ENCODE data around the gene PAFAH2.

Gene PAFAH2

DNA sequence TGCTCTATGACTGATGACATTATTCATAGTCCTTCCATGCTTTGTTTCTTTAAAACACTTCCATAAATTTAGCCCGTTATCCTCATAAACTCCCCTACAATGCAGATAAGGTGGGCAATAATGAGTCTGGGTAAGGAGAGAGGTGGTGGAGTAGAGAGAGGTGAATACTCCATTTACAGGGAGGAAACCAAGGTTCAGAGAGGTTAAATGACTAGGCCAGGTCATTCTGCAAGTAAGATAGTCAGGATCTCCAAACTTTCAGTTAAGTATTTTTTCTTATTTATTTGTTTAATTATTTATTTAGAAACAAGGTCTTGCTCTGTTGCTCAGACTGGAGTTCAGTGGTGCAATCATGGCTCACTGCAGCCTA lies 26.1 kb downstream of the PAFAH2 start:
- H3K4me3 ChIP-seq (ENCODE audit: low read depth in 1 of 2, low read length in 2 of 2), result no peak overlapping the region
- no peaks in the 10 kb centered on the region for H3K27me3 ChIP-seq (ENCODE audit: control insufficient read depth in 1 of 2, insufficient read depth in 2 of 2, low read length in 2 of 2)
- H3K27ac ChIP-seq (ENCODE audit: low read depth, low read length), result no peak overlapping the region
- H3K4me1 ChIP-seq (ENCODE audit: insufficient read depth, low read length), result peaks cover 4% of the 10 kb centered on the region
- peaks cover 39% of the 10 kb centered on the region for H3K36me3 ChIP-seq (ENCODE audit: insufficient read depth, low read length)
- no peak overlapping the region for H3K9ac ChIP-seq (ENCODE audit: low read length)
- no peaks in the 10 kb centered on the region for H3K9me3 ChIP-seq (ENCODE audit: low read length)

- Histone ChIP-seq H3K36me3 (ENCODE audit: insufficient read depth, low read length) (peaks cover 33% of the 10 kb centered on the region), H3K9me3 (ENCODE audit: low read length) (no peaks in the 10 kb centered on the region), H3K9ac (ENCODE audit: low read length) (no peak overlapping the region), H3K27me3 (ENCODE audit: control insufficient read depth in 1 of 2, insufficient read depth in 2 of 2, low read length in 2 of 2) (no peaks in the 10 kb centered on the region), H3K4me3 (ENCODE audit: low read depth in 1 of 2, low read length in 2 of 2) (no peak overlapping the region), H3K4me1 (ENCODE audit: insufficient read depth, low read length) (peaks cover 4% of the 10 kb centered on the region), H3K27ac (ENCODE audit: low read depth, low read length) (no peak overlapping the region)
These were observed 26.6 kb downstream of the PAFAH2 start for GRCh38 chr1:25971066-25971810.

DNA sequence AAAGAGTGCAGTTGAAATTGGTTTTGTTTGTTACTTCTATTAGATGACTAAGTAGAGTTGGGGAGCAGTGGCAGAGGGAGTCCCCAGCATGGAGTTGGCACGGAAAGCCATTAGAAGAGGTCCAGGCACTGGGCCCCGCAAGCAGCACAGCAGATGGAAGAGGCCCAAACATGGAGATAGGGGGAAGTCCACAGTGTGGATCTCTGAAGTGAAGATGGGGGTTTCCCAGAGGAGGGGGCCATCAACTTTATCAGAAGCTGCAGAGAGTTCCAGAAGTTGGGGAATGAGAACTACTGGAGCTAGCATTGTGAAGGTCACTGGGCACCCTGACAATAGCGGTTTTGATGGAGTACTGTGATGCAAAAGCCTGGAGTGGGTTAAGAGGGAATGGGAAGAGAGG lies 30.6 kb downstream of the PAFAH2 start:
- H3K27me3 ChIP-seq (ENCODE audit: control insufficient read depth in 1 of 2, insufficient read depth in 2 of 2, low read length in 2 of 2), result no peaks in the 10 kb centered on the region
- H3K4me3 ChIP-seq (ENCODE audit: low read depth in 1 of 2, low read length in 2 of 2), result no peak overlapping the region
- H3K4me1 ChIP-seq (ENCODE audit: insufficient read depth, low read length), result no peaks in the 10 kb centered on the region
- no peak overlapping the region for H3K9ac ChIP-seq (ENCODE audit: low read length)
- H3K36me3 ChIP-seq (ENCODE audit: insufficient read depth, low read length), result peaks cover 20% of the 10 kb centered on the region
- no peak overlapping the region for H3K27ac ChIP-seq (ENCODE audit: low read depth, low read length)
- H3K9me3 ChIP-seq (ENCODE audit: low read length), result no peaks in the 10 kb centered on the region

DNA sequence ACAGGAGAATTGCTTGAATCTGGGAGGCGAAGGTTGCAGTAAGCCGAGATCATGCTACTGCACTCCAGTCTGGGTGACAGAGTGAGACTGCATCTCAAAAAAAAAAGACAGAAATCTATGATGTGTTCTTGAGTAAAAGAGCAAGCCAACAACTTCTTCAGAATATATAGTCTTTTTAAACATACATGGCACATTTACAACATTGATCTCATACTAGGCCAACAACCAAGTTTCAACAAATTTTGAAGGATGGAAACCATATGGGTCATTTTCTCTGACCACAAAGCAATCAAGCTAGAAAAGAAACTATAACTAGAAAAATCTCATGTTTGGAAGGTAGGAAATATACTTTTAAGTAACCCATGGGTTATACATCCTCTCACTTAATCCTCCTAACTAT lies 38.3 kb downstream of the PAFAH2 start:
- no peaks in the 10 kb centered on the region for H3K4me1 ChIP-seq (ENCODE audit: insufficient read depth, low read length)
- peaks cover 26% of the 10 kb centered on the region for H3K36me3 ChIP-seq (ENCODE audit: insufficient read depth, low read length)
- no peaks in the 10 kb centered on the region for H3K27me3 ChIP-seq (ENCODE audit: control insufficient read depth in 1 of 2, insufficient read depth in 2 of 2, low read length in 2 of 2)
- H3K9ac ChIP-seq (ENCODE audit: low read length), result no peak overlapping the region
- no peaks in the 10 kb centered on the region for H3K9me3 ChIP-seq (ENCODE audit: low read length)
- H3K27ac ChIP-seq (ENCODE audit: low read depth, low read length), result no peak overlapping the region
- H3K4me3 ChIP-seq (ENCODE audit: low read depth in 1 of 2, low read length in 2 of 2), result no peak overlapping the region

- H3K4me1 ChIP-seq (ENCODE audit: insufficient read depth, low read length), result peaks cover 2% of the 10 kb centered on the region
- H3K9me3 ChIP-seq (ENCODE audit: low read length), result no peaks in the 10 kb centered on the region
- H3K36me3 ChIP-seq (ENCODE audit: insufficient read depth, low read length), result peaks cover 26% of the 10 kb centered on the region
- H3K4me3 ChIP-seq (ENCODE audit: low read depth in 1 of 2, low read length in 2 of 2), result no peak overlapping the region
- H3K27me3 ChIP-seq (ENCODE audit: control insufficient read depth in 1 of 2, insufficient read depth in 2 of 2, low read length in 2 of 2), result no peaks in the 10 kb centered on the region
- H3K9ac ChIP-seq (ENCODE audit: low read length), result no peak overlapping the region
- H3K27ac ChIP-seq (ENCODE audit: low read depth, low read length), result no peak overlapping the region
These were observed 39.4 kb downstream of the PAFAH2 start for GRCh38 chr1:25958465-25958864.

GRCh38 chr1:25955553-25955952 lies 42.3 kb downstream of the PAFAH2 start:
- Histone ChIP-seq H3K4me1 (ENCODE audit: insufficient read depth, low read length) (peaks cover 15% of the 10 kb centered on the region), H3K4me3 (ENCODE audit: low read depth in 1 of 2, low read length in 2 of 2) (no peak overlapping the region), H3K36me3 (ENCODE audit: insufficient read depth, low read length) (peaks cover 7% of the 10 kb centered on the region), H3K9me3 (ENCODE audit: low read length) (no peaks in the 10 kb centered on the region), H3K27me3 (ENCODE audit: control insufficient read depth in 1 of 2, insufficient read depth in 2 of 2, low read length in 2 of 2) (no peaks in the 10 kb centered on the region), H3K9ac (ENCODE audit: low read length) (no peak overlapping the region), H3K27ac (ENCODE audit: low read depth, low read length) (no peak overlapping the region)

GRCh38 chr1:25954282-25954938 lies 43.5 kb downstream of the PAFAH2 start:
- Histone ChIP-seq H3K27me3 (ENCODE audit: control insufficient read depth in 1 of 2, insufficient read depth in 2 of 2, low read length in 2 of 2) (no peaks in the 10 kb centered on the region), H3K9me3 (ENCODE audit: low read length) (no peaks in the 10 kb centered on the region), H3K4me1 (ENCODE audit: insufficient read depth, low read length) (peaks cover 15% of the 10 kb centered on the region), H3K9ac (ENCODE audit: low read length) (no peak overlapping the region), H3K27ac (ENCODE audit: low read depth, low read length) (no peak overlapping the region), H3K36me3 (ENCODE audit: insufficient read depth, low read length) (peaks cover 7% of the 10 kb centered on the region), H3K4me3 (ENCODE audit: low read depth in 1 of 2, low read length in 2 of 2) (no peak overlapping the region)

DNA sequence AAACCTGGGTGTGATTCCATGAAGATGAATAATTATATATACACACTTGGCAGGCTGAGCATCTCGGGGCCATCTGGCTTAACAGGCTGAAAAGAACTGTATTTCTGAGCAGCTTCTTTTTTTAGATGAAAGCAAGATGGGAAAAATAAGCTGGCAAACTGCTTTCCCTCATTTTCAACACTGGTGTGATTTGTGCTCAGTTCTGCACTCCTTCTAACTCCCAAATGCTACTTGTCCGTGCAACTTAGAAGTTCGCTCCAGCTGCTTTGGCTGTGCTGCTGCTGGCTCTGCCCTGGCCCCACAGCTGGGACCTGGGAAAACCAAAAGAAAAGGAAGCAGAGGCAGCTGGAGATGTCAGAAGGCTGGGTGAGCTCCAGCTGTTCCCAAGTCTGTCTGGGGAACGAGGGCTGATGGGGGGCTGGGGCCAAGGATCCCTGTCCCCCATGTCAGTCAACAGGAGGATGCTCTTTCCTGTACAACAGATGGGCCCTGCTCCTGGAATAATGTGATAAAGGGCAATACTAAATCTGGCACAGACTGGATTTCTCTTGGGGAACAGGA lies 44.9 kb downstream of the PAFAH2 start:
- no peak overlapping the region for H3K4me3 ChIP-seq (ENCODE audit: low read depth in 1 of 2, low read length in 2 of 2)
- H3K9ac ChIP-seq (ENCODE audit: low read length), result no peak overlapping the region
- no peak overlapping the region for H3K27ac ChIP-seq (ENCODE audit: low read depth, low read length)
- no peaks in the 10 kb centered on the region for H3K27me3 ChIP-seq (ENCODE audit: control insufficient read depth in 1 of 2, insufficient read depth in 2 of 2, low read length in 2 of 2)
- peaks cover under 1% of the 10 kb centered on the region for H3K36me3 ChIP-seq (ENCODE audit: insufficient read depth, low read length)
- no peaks in the 10 kb centered on the region for H3K9me3 ChIP-seq (ENCODE audit: low read length)
- H3K4me1 ChIP-seq (ENCODE audit: insufficient read depth, low read length), result peaks cover 15% of the 10 kb centered on the region

- no peaks in the 10 kb centered on the region for H3K36me3 ChIP-seq (ENCODE audit: insufficient read depth, low read length)
- H3K9me3 ChIP-seq (ENCODE audit: low read length), result no peaks in the 10 kb centered on the region
- H3K27me3 ChIP-seq (ENCODE audit: control insufficient read depth in 1 of 2, insufficient read depth in 2 of 2, low read length in 2 of 2), result no peaks in the 10 kb centered on the region
- no peak overlapping the region for H3K27ac ChIP-seq (ENCODE audit: low read depth, low read length)
- no peak overlapping the region for H3K9ac ChIP-seq (ENCODE audit: low read length)
- no peak overlapping the region for H3K4me3 ChIP-seq (ENCODE audit: low read depth in 1 of 2, low read length in 2 of 2)
- peaks cover 15% of the 10 kb centered on the region for H3K4me1 ChIP-seq (ENCODE audit: insufficient read depth, low read length)
These were observed 49.2 kb downstream of the PAFAH2 start for GRCh38 chr1:25948641-25949040.

DNA sequence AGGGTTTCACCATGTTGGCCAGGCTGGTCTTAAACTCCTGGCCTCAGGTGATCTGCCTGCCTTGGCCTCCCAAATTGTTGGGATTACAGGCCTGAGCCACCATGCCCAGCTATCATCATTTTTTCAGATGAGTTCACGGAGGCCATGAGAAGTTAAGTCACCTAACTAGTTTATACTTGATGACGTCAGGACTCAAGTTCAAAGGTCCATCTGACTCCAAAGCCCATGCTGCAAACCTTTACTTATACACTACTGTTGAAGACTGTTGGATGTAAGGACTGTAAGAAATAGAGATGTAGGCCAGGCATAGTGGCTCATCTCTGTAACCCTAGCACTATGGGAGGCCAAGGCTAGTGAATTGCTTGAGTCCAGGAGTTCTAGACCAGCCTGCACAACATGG lies 50.8 kb downstream of the PAFAH2 start:
- Histone ChIP-seq H3K36me3 (ENCODE audit: insufficient read depth, low read length) (no peaks in the 10 kb centered on the region), H3K27me3 (ENCODE audit: control insufficient read depth in 1 of 2, insufficient read depth in 2 of 2, low read length in 2 of 2) (no peaks in the 10 kb centered on the region), H3K9ac (ENCODE audit: low read length) (no peak overlapping the region), H3K4me1 (ENCODE audit: insufficient read depth, low read length) (no peaks in the 10 kb centered on the region), H3K4me3 (ENCODE audit: low read depth in 1 of 2, low read length in 2 of 2) (no peak overlapping the region), H3K9me3 (ENCODE audit: low read length) (no peaks in the 10 kb centered on the region), H3K27ac (ENCODE audit: low read depth, low read length) (no peak overlapping the region)

DNA sequence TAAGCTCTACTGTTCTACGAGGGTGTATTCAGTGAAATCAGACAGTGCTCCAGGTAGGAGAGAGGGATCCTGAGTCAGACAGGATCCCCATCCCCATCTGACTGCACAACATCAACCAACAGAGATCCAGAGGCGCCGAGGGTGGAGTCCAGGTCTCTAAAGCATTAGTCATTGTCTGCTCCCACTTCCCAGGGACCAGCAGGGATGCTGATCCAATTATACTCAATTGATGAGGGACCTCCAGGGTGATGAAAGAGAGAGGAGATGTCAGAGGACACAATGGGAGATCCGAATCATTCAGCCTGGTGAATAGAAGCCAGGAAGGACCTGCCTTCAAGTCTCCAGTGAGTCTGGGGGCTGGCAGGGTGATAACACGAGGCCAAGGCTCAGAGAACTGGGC lies 52.1 kb downstream of the PAFAH2 start:
- Histone ChIP-seq H3K9ac (ENCODE audit: low read length) (no peak overlapping the region), H3K9me3 (ENCODE audit: low read length) (no peaks in the 10 kb centered on the region), H3K4me1 (ENCODE audit: insufficient read depth, low read length) (no peaks in the 10 kb centered on the region), H3K27ac (ENCODE audit: low read depth, low read length) (no peak overlapping the region), H3K4me3 (ENCODE audit: low read depth in 1 of 2, low read length in 2 of 2) (no peak overlapping the region), H3K27me3 (ENCODE audit: control insufficient read depth in 1 of 2, insufficient read depth in 2 of 2, low read length in 2 of 2) (no peaks in the 10 kb centered on the region), H3K36me3 (ENCODE audit: insufficient read depth, low read length) (no peaks in the 10 kb centered on the region)

DNA sequence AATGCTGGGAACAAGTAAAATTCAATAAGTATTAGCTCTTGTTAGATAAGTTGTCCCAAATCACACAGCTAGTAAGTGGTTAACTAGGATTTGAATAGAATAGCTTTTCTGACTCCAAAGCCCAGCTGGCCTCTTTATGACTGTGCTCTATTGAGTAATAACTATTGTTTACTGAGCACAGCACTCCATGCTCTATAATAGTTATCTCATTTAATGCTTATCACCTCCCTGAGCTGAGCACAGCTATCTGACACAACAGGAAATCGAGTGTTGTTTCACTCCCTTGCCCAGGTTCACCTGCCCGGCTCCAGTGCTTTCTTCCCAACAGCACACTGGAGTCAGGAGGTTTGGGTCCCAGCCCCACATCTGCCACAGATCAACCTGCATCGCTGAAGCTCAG lies 52.9 kb downstream of the PAFAH2 start:
- H3K9ac ChIP-seq (ENCODE audit: low read length), result no peak overlapping the region
- no peak overlapping the region for H3K4me3 ChIP-seq (ENCODE audit: low read depth in 1 of 2, low read length in 2 of 2)
- H3K4me1 ChIP-seq (ENCODE audit: insufficient read depth, low read length), result no peaks in the 10 kb centered on the region
- H3K9me3 ChIP-seq (ENCODE audit: low read length), result no peaks in the 10 kb centered on the region
- no peak overlapping the region for H3K27ac ChIP-seq (ENCODE audit: low read depth, low read length)
- H3K36me3 ChIP-seq (ENCODE audit: insufficient read depth, low read length), result no peaks in the 10 kb centered on the region
- H3K27me3 ChIP-seq (ENCODE audit: control insufficient read depth in 1 of 2, insufficient read depth in 2 of 2, low read length in 2 of 2), result no peaks in the 10 kb centered on the region
